ENCODE results near the gene PTPN14.

- no peak for TF ChIP-seq CTCF (IDR thresholded peaks at IDR 0.05; ENCODE audit: low read length)
- no peak for TF ChIP-seq EZH2 (optimal IDR thresholded peaks at IDR 0.05; ENCODE audit: low read depth, low read length)
- no peak for TF ChIP-seq EZH2phosphoT487 (IDR thresholded peaks at IDR 0.05; ENCODE audit: low read length)
These were observed 96.6 kb downstream of the PTPN14 start for GRCh38 chr1:214454569-214455396.
